Measurements from ENCODE around the gene XPNPEP3. TPM values are rescaled to one million over a fixed set of nuclear protein-coding genes. Genes with fewer than 3 reads are reported as not detected.
"Not testable (repeated sequence)": the region's sequence is repeated elsewhere in the genome, so short reads cannot be mapped to it uniquely, and the experiment has no call there.

Gene XPNPEP3
- total RNA-seq, 1 experiment from 2014 or later = 35.4 TPM

- Mint-ChIP-seq H3K36me3 (ENCODE audit: insufficient read depth, unreplicated experiment) (peaks cover 92% of the 10 kb centered on the region), H3K4me3 (ENCODE audit: unreplicated experiment) (no peak overlapping the region), H3K27ac (ENCODE audit: unreplicated experiment) (no peak overlapping the region), H3K4me1 (ENCODE audit: low read depth, unreplicated experiment) (peaks cover 4% of the 10 kb centered on the region), H3K27me3 (ENCODE audit: insufficient read depth, unreplicated experiment) (no peaks in the 10 kb centered on the region), H3K9me3 (ENCODE audit: unreplicated experiment) (no peaks in the 10 kb centered on the region)
- intact Hi-C loops (cut with micrococcal nuclease; ENCODE audit: unreplicated experiment) = no loop called here
- TF ChIP-seq, protein P1, sequence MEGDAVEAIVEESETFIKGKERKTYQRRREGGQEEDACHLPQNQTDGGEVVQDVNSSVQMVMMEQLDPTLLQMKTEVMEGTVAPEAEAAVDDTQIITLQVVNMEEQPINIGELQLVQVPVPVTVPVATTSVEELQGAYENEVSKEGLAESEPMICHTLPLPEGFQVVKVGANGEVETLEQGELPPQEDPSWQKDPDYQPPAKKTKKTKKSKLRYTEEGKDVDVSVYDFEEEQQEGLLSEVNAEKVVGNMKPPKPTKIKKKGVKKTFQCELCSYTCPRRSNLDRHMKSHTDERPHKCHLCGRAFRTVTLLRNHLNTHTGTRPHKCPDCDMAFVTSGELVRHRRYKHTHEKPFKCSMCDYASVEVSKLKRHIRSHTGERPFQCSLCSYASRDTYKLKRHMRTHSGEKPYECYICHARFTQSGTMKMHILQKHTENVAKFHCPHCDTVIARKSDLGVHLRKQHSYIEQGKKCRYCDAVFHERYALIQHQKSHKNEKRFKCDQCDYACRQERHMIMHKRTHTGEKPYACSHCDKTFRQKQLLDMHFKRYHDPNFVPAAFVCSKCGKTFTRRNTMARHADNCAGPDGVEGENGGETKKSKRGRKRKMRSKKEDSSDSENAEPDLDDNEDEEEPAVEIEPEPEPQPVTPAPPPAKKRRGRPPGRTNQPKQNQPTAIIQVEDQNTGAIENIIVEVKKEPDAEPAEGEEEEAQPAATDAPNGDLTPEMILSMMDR (IDR thresholded peaks at IDR 0.05; ENCODE audit: insufficient read depth in 1 of 2, low read depth in 1 of 2, low read length in 1 of 2, severe bottlenecking in 1 of 2, unreplicated experiment in 1 of 2) = no peak
- DNase-seq = no peak
- Histone ChIP-seq H3K36me3 (ENCODE audit: control insufficient read depth, insufficient read depth, low read length) (no peaks in the 10 kb centered on the region), H3K4me3 (ENCODE audit: low read depth, low read length) (no peak overlapping the region), H3K4me1 (no peaks in the 10 kb centered on the region), H3K27me3 (replicated peaks; ENCODE audit: control insufficient read depth, insufficient read depth, low read length) (no peaks in the 10 kb centered on the region), H3K9me3 (no peaks in the 10 kb centered on the region)
- BruUV-seq (replicated peaks) = no TSS peak
- ChIA-PET POLR2A (interaction anchor here (1.2 kb wide), 1 partner anchor 19 kb away, joined by 5 read pairs; the partner anchor contains the start of gene SLC25A17), CTCF (no interaction called here)
Observed at GRCh38 chr22:40838486-40838885, 18.5 kb upstream of the XPNPEP3 start.

DNA sequence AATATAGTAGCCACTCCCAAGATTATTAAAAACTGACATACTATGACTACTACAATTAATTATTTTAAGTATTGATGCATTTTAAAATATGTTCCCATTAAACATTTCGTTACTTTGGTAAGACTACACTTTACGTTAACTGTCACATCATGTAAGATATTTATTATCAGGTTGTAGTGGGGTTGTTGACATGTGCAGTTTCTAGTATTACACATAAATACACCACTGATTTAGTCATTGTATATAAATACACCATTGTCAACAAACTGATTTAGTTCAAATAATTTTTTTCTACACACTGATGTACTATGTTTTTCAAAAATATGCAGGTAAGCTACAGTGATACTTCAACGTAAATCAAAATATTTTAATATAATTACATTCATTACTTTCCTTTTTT, 12.0 kb upstream of the XPNPEP3 start:
- Histone ChIP-seq H3K36me3 (ENCODE audit: control insufficient read depth, insufficient read depth, low read length) (no peaks in the 10 kb centered on the region; the same call in 1 of the 2 replicates), H3K4me3 (ENCODE audit: low read depth, low read length) (no peak overlapping the region), H3K4me1 (no peaks in the 10 kb centered on the region), H3K27me3 (replicated peaks; ENCODE audit: control insufficient read depth, insufficient read depth, low read length) (no peaks in the 10 kb centered on the region), H3K9me3 (no peaks in the 10 kb centered on the region)
- BruUV-seq (replicated peaks) = no TSS peak
- Mint-ChIP-seq H3K36me3 (ENCODE audit: insufficient read depth, unreplicated experiment) (peaks cover 90% of the 10 kb centered on the region), H3K9me3 (ENCODE audit: unreplicated experiment) (no peaks in the 10 kb centered on the region), H3K4me1 (ENCODE audit: low read depth, unreplicated experiment) (peaks cover 6% of the 10 kb centered on the region), H3K4me3 (ENCODE audit: unreplicated experiment) (no peak overlapping the region), H3K27me3 (ENCODE audit: insufficient read depth, unreplicated experiment) (no peaks in the 10 kb centered on the region), H3K27ac (ENCODE audit: unreplicated experiment) (no peak overlapping the region)
- ChIA-PET POLR2A (no interaction called here), CTCF (no interaction called here)
- intact Hi-C loops (cut with micrococcal nuclease; ENCODE audit: unreplicated experiment) = no loop called here
- DNase-seq = no peak
- TF ChIP-seq, protein P1 (IDR thresholded peaks at IDR 0.05; ENCODE audit: insufficient read depth in 1 of 2, low read depth in 1 of 2, low read length in 1 of 2, severe bottlenecking in 1 of 2, unreplicated experiment in 1 of 2) = no peak

DNA sequence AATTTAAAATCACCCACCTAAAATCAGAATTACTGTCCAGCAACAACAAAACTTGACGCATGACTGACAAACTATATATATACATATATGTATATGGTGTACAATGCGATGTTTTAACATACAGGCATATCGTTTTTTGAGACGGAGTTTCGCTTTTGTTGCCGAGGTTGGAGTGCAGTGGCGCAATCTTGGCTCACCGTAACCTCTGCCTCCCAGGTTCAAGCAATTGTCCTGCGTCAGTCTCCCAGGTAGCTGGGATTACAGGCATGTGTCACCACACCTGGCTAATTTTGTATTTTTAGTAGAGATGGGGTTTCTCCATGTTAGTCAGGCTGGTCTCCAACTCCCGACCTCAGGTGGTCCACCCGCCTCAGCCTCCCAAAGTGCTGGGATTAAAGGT, 11.1 kb upstream of the XPNPEP3 start:
- H3K4me3 Mint-ChIP-seq (ENCODE audit: unreplicated experiment); H3K36me3 ChIP-seq (ENCODE audit: control insufficient read depth, insufficient read depth, low read length); H3K4me1 ChIP-seq; H3K4me3 ChIP-seq (ENCODE audit: low read depth, low read length); H3K27me3 Mint-ChIP-seq (ENCODE audit: insufficient read depth, unreplicated experiment); H3K4me1 Mint-ChIP-seq (ENCODE audit: low read depth, unreplicated experiment); CTCF ChIA-PET; H3K27me3 ChIP-seq (replicated peaks; ENCODE audit: control insufficient read depth, insufficient read depth, low read length); intact Hi-C loops (cut with micrococcal nuclease; ENCODE audit: unreplicated experiment); DNase-seq; H3K9me3 ChIP-seq; H3K9me3 Mint-ChIP-seq (ENCODE audit: unreplicated experiment); H3K27ac Mint-ChIP-seq (ENCODE audit: unreplicated experiment); BruUV-seq (replicated peaks): not testable (repeated sequence)
- H3K36me3 Mint-ChIP-seq (ENCODE audit: insufficient read depth, unreplicated experiment) = peaks cover 89% of the 10 kb centered on the region
- POLR2A ChIA-PET = interaction anchor here (1.0 kb wide), 1 partner anchor 11 kb away, joined by 9 read pairs; the partner anchor contains the start of gene ST13

- H3K4me3 ChIP-seq (ENCODE audit: low read depth, low read length) = no peak overlapping the region
- H3K4me1 ChIP-seq = peaks cover 37% of the 10 kb centered on the region
- no peaks in the 10 kb centered on the region for H3K9me3 ChIP-seq
- POLR2A ChIA-PET = interaction anchor here (0.8 kb wide), 1 partner anchor 98 kb away, joined by 4 read pairs; the partner anchor contains the start of gene RBX1
- no peaks in the 10 kb centered on the region; the same call in 1 of the 2 replicates for H3K36me3 ChIP-seq (ENCODE audit: control insufficient read depth, insufficient read depth, low read length)
- Mint-ChIP-seq H3K9me3 (ENCODE audit: unreplicated experiment) (no peaks in the 10 kb centered on the region), H3K36me3 (ENCODE audit: insufficient read depth, unreplicated experiment) (peaks cover 61% of the 10 kb centered on the region), H3K27ac (ENCODE audit: unreplicated experiment) (no peak overlapping the region), H3K27me3 (ENCODE audit: insufficient read depth, unreplicated experiment) (no peaks in the 10 kb centered on the region), H3K4me1 (ENCODE audit: low read depth, unreplicated experiment) (peaks cover 6% of the 10 kb centered on the region), H3K4me3 (ENCODE audit: unreplicated experiment) (peak overlapping the region; percentile 98)
- no peaks in the 10 kb centered on the region for H3K27me3 ChIP-seq (replicated peaks; ENCODE audit: control insufficient read depth, insufficient read depth, low read length)
- no TSS peak for BruUV-seq (replicated peaks)
- CTCF ChIA-PET = no interaction called here
- no peak for DNase-seq
- TF ChIP-seq, protein P1 (IDR thresholded peaks at IDR 0.05; ENCODE audit: insufficient read depth in 1 of 2, low read depth in 1 of 2, low read length in 1 of 2, severe bottlenecking in 1 of 2, unreplicated experiment in 1 of 2) = no peak
- intact Hi-C loops (cut with micrococcal nuclease; ENCODE audit: unreplicated experiment) = no loop called here
Observed at GRCh38 chr22:40853333-40853732, 3.6 kb upstream of the XPNPEP3 start.
